ENCODE results near the gene PLN. TPM values are rescaled to one million over a fixed set of nuclear protein-coding genes. Genes with fewer than 3 reads are reported as not detected.

PLN gene
- total RNA-seq, 1 donor from 2014 or later, result not detected

- no peak overlapping the region for H3K4me3 Mint-ChIP-seq (ENCODE audit: low read depth)
- intact Hi-C loops (cut with micrococcal nuclease), result no loop called here
- no peaks in the 10 kb centered on the region for H3K27me3 Mint-ChIP-seq (ENCODE audit: low read depth)
- H3K27ac Mint-ChIP-seq, result no peak overlapping the region
- peaks cover 49% of the 10 kb centered on the region for H3K36me3 Mint-ChIP-seq (ENCODE audit: low read depth)
- no peak for DNase-seq (ENCODE audit: low spot score)
- peaks cover 8% of the 10 kb centered on the region for H3K4me1 Mint-ChIP-seq (ENCODE audit: low read depth)
- peaks cover 3% of the 10 kb centered on the region for H3K9me3 Mint-ChIP-seq
These were observed 25.7 kb upstream of the PLN start for GRCh38 chr6:118522422-118522821.

- DNase-seq (ENCODE audit: low spot score), result no peak
- H3K36me3 Mint-ChIP-seq (ENCODE audit: low read depth), result peaks cover 42% of the 10 kb centered on the region
- H3K9me3 Mint-ChIP-seq, result no peaks in the 10 kb centered on the region
- H3K4me1 Mint-ChIP-seq (ENCODE audit: low read depth), result peaks cover 6% of the 10 kb centered on the region
- H3K27me3 Mint-ChIP-seq (ENCODE audit: low read depth), result no peaks in the 10 kb centered on the region
- no peak overlapping the region for H3K27ac Mint-ChIP-seq
- no peak overlapping the region for H3K4me3 Mint-ChIP-seq (ENCODE audit: low read depth)
- intact Hi-C loops (cut with micrococcal nuclease), result no loop called here
These were observed 24.9 kb upstream of the PLN start for GRCh38 chr6:118523216-118523615.

GRCh38 chr6:118524686-118525085 is 23.4 kb upstream of the PLN start:
- Mint-ChIP-seq H3K9me3 (no peaks in the 10 kb centered on the region), H3K4me3 (ENCODE audit: low read depth) (no peak overlapping the region), H3K27me3 (ENCODE audit: low read depth) (no peaks in the 10 kb centered on the region), H3K36me3 (ENCODE audit: low read depth) (peaks cover 37% of the 10 kb centered on the region), H3K4me1 (ENCODE audit: low read depth) (peaks cover 10% of the 10 kb centered on the region), H3K27ac (no peak overlapping the region)
- DNase-seq (ENCODE audit: low spot score), result no peak
- intact Hi-C loops (cut with micrococcal nuclease), result no loop called here

GRCh38 chr6:118525913-118526780 is 21.9 kb upstream of the PLN start:
- Mint-ChIP-seq H3K9me3 (peaks cover 8% of the 10 kb centered on the region), H3K27ac (no peak overlapping the region), H3K4me3 (ENCODE audit: low read depth) (no peak overlapping the region), H3K27me3 (ENCODE audit: low read depth) (no peaks in the 10 kb centered on the region), H3K36me3 (ENCODE audit: low read depth) (peaks cover 41% of the 10 kb centered on the region), H3K4me1 (ENCODE audit: low read depth) (peaks cover 14% of the 10 kb centered on the region)
- no peak for DNase-seq (ENCODE audit: low spot score)
- intact Hi-C loops (cut with micrococcal nuclease), result no loop called here

- no peaks in the 10 kb centered on the region for H3K27me3 Mint-ChIP-seq (ENCODE audit: low read depth)
- H3K4me3 Mint-ChIP-seq (ENCODE audit: low read depth), result no peak overlapping the region
- no peak overlapping the region for H3K27ac Mint-ChIP-seq
- DNase-seq (ENCODE audit: low spot score), result no peak
- peaks cover 14% of the 10 kb centered on the region for H3K4me1 Mint-ChIP-seq (ENCODE audit: low read depth)
- H3K9me3 Mint-ChIP-seq, result peaks cover 14% of the 10 kb centered on the region
- peaks cover 46% of the 10 kb centered on the region for H3K36me3 Mint-ChIP-seq (ENCODE audit: low read depth)
- intact Hi-C loops (cut with micrococcal nuclease), result no loop called here
These were observed 20.0 kb upstream of the PLN start for GRCh38 chr6:118528129-118528528.

GRCh38 chr6:118529756-118530155 is 18.3 kb upstream of the PLN start:
- no peak for DNase-seq (ENCODE audit: low spot score)
- Mint-ChIP-seq H3K27me3 (ENCODE audit: low read depth) (no peaks in the 10 kb centered on the region), H3K4me3 (ENCODE audit: low read depth) (no peak overlapping the region), H3K4me1 (ENCODE audit: low read depth) (peaks cover 12% of the 10 kb centered on the region), H3K27ac (no peak overlapping the region), H3K36me3 (ENCODE audit: low read depth) (peaks cover 43% of the 10 kb centered on the region), H3K9me3 (peaks cover 14% of the 10 kb centered on the region)
- intact Hi-C loops (cut with micrococcal nuclease), result no loop called here

GRCh38 chr6:118530942-118531341 is 17.2 kb upstream of the PLN start:
- intact Hi-C loops (cut with micrococcal nuclease), result no loop called here
- Mint-ChIP-seq H3K36me3 (ENCODE audit: low read depth) (peaks cover 50% of the 10 kb centered on the region), H3K4me1 (ENCODE audit: low read depth) (peaks cover 14% of the 10 kb centered on the region), H3K27ac (no peak overlapping the region), H3K27me3 (ENCODE audit: low read depth) (no peaks in the 10 kb centered on the region), H3K4me3 (ENCODE audit: low read depth) (no peak overlapping the region), H3K9me3 (peaks cover 14% of the 10 kb centered on the region)
- DNase-seq (ENCODE audit: low spot score), result no peak

- H3K9me3 Mint-ChIP-seq, result peaks cover 14% of the 10 kb centered on the region
- H3K27ac Mint-ChIP-seq, result no peak overlapping the region
- intact Hi-C loops (cut with micrococcal nuclease), result no loop called here
- no peaks in the 10 kb centered on the region for H3K27me3 Mint-ChIP-seq (ENCODE audit: low read depth)
- H3K4me3 Mint-ChIP-seq (ENCODE audit: low read depth), result no peak overlapping the region
- no peak for DNase-seq (ENCODE audit: low spot score)
- peaks cover 13% of the 10 kb centered on the region for H3K4me1 Mint-ChIP-seq (ENCODE audit: low read depth)
- peaks cover 42% of the 10 kb centered on the region for H3K36me3 Mint-ChIP-seq (ENCODE audit: low read depth)
These were observed 12.8 kb upstream of the PLN start for GRCh38 chr6:118535176-118535844.

GRCh38 chr6:118536478-118536877 is 11.6 kb upstream of the PLN start:
- intact Hi-C loops (cut with micrococcal nuclease), result no loop called here
- H3K27me3 Mint-ChIP-seq (ENCODE audit: low read depth), result no peaks in the 10 kb centered on the region
- no peak overlapping the region for H3K4me3 Mint-ChIP-seq (ENCODE audit: low read depth)
- no peak for DNase-seq (ENCODE audit: low spot score)
- H3K27ac Mint-ChIP-seq, result no peak overlapping the region
- H3K4me1 Mint-ChIP-seq (ENCODE audit: low read depth), result peaks cover 10% of the 10 kb centered on the region
- peaks cover 31% of the 10 kb centered on the region for H3K36me3 Mint-ChIP-seq (ENCODE audit: low read depth)
- H3K9me3 Mint-ChIP-seq, result peaks cover 2% of the 10 kb centered on the region

- Mint-ChIP-seq H3K36me3 (ENCODE audit: low read depth) (peaks cover 22% of the 10 kb centered on the region), H3K27ac (no peak overlapping the region), H3K4me3 (ENCODE audit: low read depth) (no peak overlapping the region), H3K9me3 (no peaks in the 10 kb centered on the region), H3K4me1 (ENCODE audit: low read depth) (peaks cover 12% of the 10 kb centered on the region), H3K27me3 (ENCODE audit: low read depth) (no peaks in the 10 kb centered on the region)
- intact Hi-C loops (cut with micrococcal nuclease), result no loop called here
- DNase-seq (ENCODE audit: low spot score), result no peak
These were observed 10.5 kb upstream of the PLN start for GRCh38 chr6:118537574-118537973.

- Mint-ChIP-seq H3K4me3 (ENCODE audit: low read depth) (no peak overlapping the region), H3K27ac (no peak overlapping the region), H3K9me3 (no peaks in the 10 kb centered on the region), H3K36me3 (ENCODE audit: low read depth) (peaks cover 17% of the 10 kb centered on the region), H3K27me3 (ENCODE audit: low read depth) (no peaks in the 10 kb centered on the region), H3K4me1 (ENCODE audit: low read depth) (peaks cover 11% of the 10 kb centered on the region)
- intact Hi-C loops (cut with micrococcal nuclease), result no loop called here
- no peak for DNase-seq (ENCODE audit: low spot score)
These were observed 5.7 kb upstream of the PLN start for GRCh38 chr6:118542184-118542952.

- no peaks in the 10 kb centered on the region for H3K9me3 Mint-ChIP-seq
- intact Hi-C loops (cut with micrococcal nuclease), result no loop called here
- no peak overlapping the region for H3K4me3 Mint-ChIP-seq (ENCODE audit: low read depth)
- H3K27me3 Mint-ChIP-seq (ENCODE audit: low read depth), result no peaks in the 10 kb centered on the region
- no peak overlapping the region for H3K27ac Mint-ChIP-seq
- DNase-seq (ENCODE audit: low spot score), result no peak
- H3K36me3 Mint-ChIP-seq (ENCODE audit: low read depth), result peaks cover 17% of the 10 kb centered on the region
- H3K4me1 Mint-ChIP-seq (ENCODE audit: low read depth), result peaks cover 15% of the 10 kb centered on the region
These were observed 4.0 kb upstream of the PLN start for GRCh38 chr6:118544105-118544504.

All from activated T-helper 2 cell treated with anti-CD3 and anti-CD28 coated beads, Interferon-gamma antibody, Interleukin-2, Interleukin-4, amounts not matched to agents 10 μg/mL and 5 μg/mL and 100 μg/mL, durations not matched to agents 14 hours and 24 hours and 36 hours (primary cell).